Uterus (tissue), 2 donors: Measurements from ENCODE around the gene ADAMTS14.

ENCODE experiments used
- POLR2A ChIP-seq, 2 donors: fragments of 450-650 bp; IDR thresholded peaks; one replicate each; pipeline ENCODE4 v1.6.1; 2016; ENCODE audit warnings: antibody characterized with exemption in 2 of 2, mild to moderate bottlenecking in 1 of 2, moderate library complexity in 1 of 2
- TF ChIP-seq, protein P1 (sequence below), 4 experiments: fragments of 200-600 bp in 2 of 4; fragments of 450-650 bp in 2 of 4; sonication (generic) in 2 of 4; IDR thresholded peaks; one replicate each; pipeline ENCODE4 v1.5.1; 2016 to 2019; ENCODE audit warnings: antibody characterized with exemption in 4 of 4, mild to moderate bottlenecking in 2 of 4, moderate library complexity in 1 of 4

GRCh38 chr10:70803775-70804420 is 131.6 kb downstream of the ADAMTS14 start:
- TF ChIP-seq, protein P1, sequence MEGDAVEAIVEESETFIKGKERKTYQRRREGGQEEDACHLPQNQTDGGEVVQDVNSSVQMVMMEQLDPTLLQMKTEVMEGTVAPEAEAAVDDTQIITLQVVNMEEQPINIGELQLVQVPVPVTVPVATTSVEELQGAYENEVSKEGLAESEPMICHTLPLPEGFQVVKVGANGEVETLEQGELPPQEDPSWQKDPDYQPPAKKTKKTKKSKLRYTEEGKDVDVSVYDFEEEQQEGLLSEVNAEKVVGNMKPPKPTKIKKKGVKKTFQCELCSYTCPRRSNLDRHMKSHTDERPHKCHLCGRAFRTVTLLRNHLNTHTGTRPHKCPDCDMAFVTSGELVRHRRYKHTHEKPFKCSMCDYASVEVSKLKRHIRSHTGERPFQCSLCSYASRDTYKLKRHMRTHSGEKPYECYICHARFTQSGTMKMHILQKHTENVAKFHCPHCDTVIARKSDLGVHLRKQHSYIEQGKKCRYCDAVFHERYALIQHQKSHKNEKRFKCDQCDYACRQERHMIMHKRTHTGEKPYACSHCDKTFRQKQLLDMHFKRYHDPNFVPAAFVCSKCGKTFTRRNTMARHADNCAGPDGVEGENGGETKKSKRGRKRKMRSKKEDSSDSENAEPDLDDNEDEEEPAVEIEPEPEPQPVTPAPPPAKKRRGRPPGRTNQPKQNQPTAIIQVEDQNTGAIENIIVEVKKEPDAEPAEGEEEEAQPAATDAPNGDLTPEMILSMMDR (IDR thresholded peaks at IDR 0.05) = no peak
- TF ChIP-seq POLR2A (IDR thresholded peaks at IDR 0.05) = no peak
